Loucy (cell line): Measurements from ENCODE around the gene WFDC5.

ENCODE experiments used
- H2AFZ ChIP-seq: fragments of 200-600 bp; sonication (generic); 2 replicates; pipeline ENCODE4 v1.6.0; 2016; ENCODE audit warnings: antibody characterized with exemption, mild to moderate bottlenecking, low read length, moderate library complexity
- H3F3A ChIP-seq: fragments of 200-600 bp; 2 replicates; pipeline ENCODE4 v1.6.0; 2016; ENCODE audit warnings: antibody characterized with exemption, low read depth, mild to moderate bottlenecking
- H3K27me3 ChIP-seq: fragments of 200-600 bp; sonication (generic); 2 replicates; pipeline ENCODE4 v1.6.1; 2014; ENCODE audit warnings: low read length, mild to moderate bottlenecking; ENCODE audit not compliant: insufficient read depth, poor library complexity, severe bottlenecking
- H3K36me3 ChIP-seq: fragments of 200-600 bp; sonication (generic); 2 replicates; pipeline ENCODE4 v1.6.1; 2016; ENCODE audit warnings: low read length; ENCODE audit not compliant: insufficient read depth
- H3K4me1 ChIP-seq: fragments of 200-600 bp; sonication (generic); 2 replicates; pipeline ENCODE4 v1.5.1; 2014; ENCODE audit warnings: low read length, mild to moderate bottlenecking; ENCODE audit not compliant: insufficient read depth, poor library complexity, severe bottlenecking
- H3K4me2 ChIP-seq: fragments of 200-600 bp; sonication (generic); 2 replicates; pipeline ENCODE4 v1.6.0; 2014; ENCODE audit warnings: antibody characterized with exemption, low read length, low read depth, mild to moderate bottlenecking; ENCODE audit not compliant: poor library complexity, severe bottlenecking
- H3K4me3 ChIP-seq: fragments of 200-600 bp; sonication (generic); 2 replicates; pipeline ENCODE4 v1.5.1; 2014; ENCODE audit warnings: low read length, mild to moderate bottlenecking, mixed read lengths; ENCODE audit not compliant: poor library complexity, severe bottlenecking
- H3K79me2 ChIP-seq: fragments of 200-600 bp; sonication (generic); 2 replicates; pipeline ENCODE4 v1.6.1; 2014; ENCODE audit warnings: low read length; ENCODE audit not compliant: insufficient read depth
- H3K9ac ChIP-seq: fragments of 200-600 bp; sonication (generic); 2 replicates; pipeline ENCODE4 v1.6.0; 2014; ENCODE audit warnings: mild to moderate bottlenecking, low read depth, low read length, moderate library complexity; ENCODE audit not compliant: poor library complexity, severe bottlenecking
- H3K9me2 ChIP-seq: fragments of 200-600 bp; sonication (generic); replicated peaks from 2 replicates; pipeline ENCODE4 v1.6.1; 2016; ENCODE audit warnings: low read depth, low read length, mixed read lengths
- H3K9me3 ChIP-seq: fragments of 200-600 bp; sonication (generic); 2 replicates; pipeline ENCODE4 v1.6.1; 2014; ENCODE audit warnings: mild to moderate bottlenecking, antibody characterized with exemption, low read length, low read depth; ENCODE audit not compliant: insufficient read depth
- H4K20me1 ChIP-seq: fragments of 200-600 bp; sonication (generic); 2 replicates; pipeline ENCODE4 v1.6.0; 2014; ENCODE audit warnings: antibody characterized with exemption, low read length, mild to moderate bottlenecking; ENCODE audit not compliant: insufficient read depth, poor library complexity, severe bottlenecking
- EZH2phosphoT487 ChIP-seq: fragments of 200-600 bp; IDR thresholded peaks from 2 replicates; pipeline ENCODE4 v1.6.1; 2018; ENCODE audit warnings: antibody characterized with exemption, mild to moderate bottlenecking, moderate library complexity, borderline replicate concordance
- TF ChIP-seq, protein P1 (sequence below): fragments of 200-600 bp; sonication (generic); conservative IDR thresholded peaks from 2 replicates; pipeline ENCODE4 v1.5.1; 2014; ENCODE audit warnings: mild to moderate bottlenecking, antibody characterized with exemption, low read length

WFDC5 gene

DNA sequence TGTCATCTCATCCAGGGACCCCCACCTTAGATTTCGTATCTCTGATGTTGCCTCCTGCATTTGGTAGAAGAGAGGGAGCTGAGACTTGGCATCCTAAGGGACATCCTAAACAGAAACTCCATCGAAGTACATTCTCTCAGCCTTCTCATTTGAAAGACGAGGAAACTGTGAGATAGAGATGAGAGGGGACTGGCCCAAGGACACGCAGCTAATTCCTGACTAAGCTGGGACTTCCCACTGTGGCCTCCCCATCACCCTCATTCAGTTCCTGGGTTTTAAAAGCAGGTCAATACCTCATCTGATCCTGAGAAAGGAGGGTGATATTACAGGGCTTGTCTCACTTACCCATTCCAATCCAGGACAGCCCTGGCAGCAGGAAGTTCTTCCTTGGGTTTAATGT, 855 bp upstream of the WFDC5 start:
- Histone ChIP-seq H2AFZ (no peak overlapping the region), H3K9ac (no peak overlapping the region), H3K36me3 (no peaks in the 10 kb centered on the region), H3K4me3 (no peak overlapping the region), H3K27me3 (no peaks in the 10 kb centered on the region), H3K9me2 (no peaks in the 10 kb centered on the region), H3K9me3 (no peaks in the 10 kb centered on the region), H3K79me2 (no peaks in the 10 kb centered on the region), H3K4me2 (no peak overlapping the region), H3K4me1 (no peaks in the 10 kb centered on the region), H3F3A (no peaks in the 10 kb centered on the region), H4K20me1 (no peaks in the 10 kb centered on the region)
- TF ChIP-seq EZH2phosphoT487 = no peak
- TF ChIP-seq, protein P1, sequence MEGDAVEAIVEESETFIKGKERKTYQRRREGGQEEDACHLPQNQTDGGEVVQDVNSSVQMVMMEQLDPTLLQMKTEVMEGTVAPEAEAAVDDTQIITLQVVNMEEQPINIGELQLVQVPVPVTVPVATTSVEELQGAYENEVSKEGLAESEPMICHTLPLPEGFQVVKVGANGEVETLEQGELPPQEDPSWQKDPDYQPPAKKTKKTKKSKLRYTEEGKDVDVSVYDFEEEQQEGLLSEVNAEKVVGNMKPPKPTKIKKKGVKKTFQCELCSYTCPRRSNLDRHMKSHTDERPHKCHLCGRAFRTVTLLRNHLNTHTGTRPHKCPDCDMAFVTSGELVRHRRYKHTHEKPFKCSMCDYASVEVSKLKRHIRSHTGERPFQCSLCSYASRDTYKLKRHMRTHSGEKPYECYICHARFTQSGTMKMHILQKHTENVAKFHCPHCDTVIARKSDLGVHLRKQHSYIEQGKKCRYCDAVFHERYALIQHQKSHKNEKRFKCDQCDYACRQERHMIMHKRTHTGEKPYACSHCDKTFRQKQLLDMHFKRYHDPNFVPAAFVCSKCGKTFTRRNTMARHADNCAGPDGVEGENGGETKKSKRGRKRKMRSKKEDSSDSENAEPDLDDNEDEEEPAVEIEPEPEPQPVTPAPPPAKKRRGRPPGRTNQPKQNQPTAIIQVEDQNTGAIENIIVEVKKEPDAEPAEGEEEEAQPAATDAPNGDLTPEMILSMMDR = no peak

DNA sequence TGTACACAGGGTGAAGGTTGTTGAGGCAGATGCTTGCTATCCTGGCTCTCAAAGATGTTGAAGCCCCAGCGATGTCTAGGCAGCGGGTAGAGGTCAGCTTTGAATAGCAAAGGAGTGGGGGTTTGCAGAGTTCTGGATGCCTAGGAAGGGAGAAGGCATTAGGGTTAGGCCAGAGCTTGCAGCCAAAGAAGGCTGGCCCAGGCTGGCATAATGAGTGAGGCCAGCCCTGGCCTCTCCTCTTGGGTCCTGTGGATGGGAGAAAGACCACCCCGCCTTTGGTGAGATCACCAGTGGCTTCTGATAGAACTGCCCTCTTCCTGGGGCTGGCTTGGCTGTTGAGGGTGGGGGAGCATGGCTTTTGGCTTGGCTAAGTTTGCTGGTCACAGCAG, 406 bp upstream of the WFDC5 start:
- peak overlapping the region; percentile 35 for H3K4me2 ChIP-seq
- no peak overlapping the region for H3K4me3 ChIP-seq
- H3K9me2 ChIP-seq = no peaks in the 10 kb centered on the region
- H3K4me1 ChIP-seq = no peaks in the 10 kb centered on the region
- no peaks in the 10 kb centered on the region for H3K27me3 ChIP-seq
- TF ChIP-seq EZH2phosphoT487 = no peak
- TF ChIP-seq, protein P1 = no peak
- H3K9me3 ChIP-seq = no peaks in the 10 kb centered on the region
- H3K36me3 ChIP-seq = no peaks in the 10 kb centered on the region
- no peaks in the 10 kb centered on the region for H3F3A ChIP-seq
- H2AFZ ChIP-seq = peak overlapping the region; percentile 72; the same call in 1 of the 2 replicates
- H4K20me1 ChIP-seq = no peaks in the 10 kb centered on the region
- H3K9ac ChIP-seq = no peak overlapping the region
- no peaks in the 10 kb centered on the region for H3K79me2 ChIP-seq

DNA sequence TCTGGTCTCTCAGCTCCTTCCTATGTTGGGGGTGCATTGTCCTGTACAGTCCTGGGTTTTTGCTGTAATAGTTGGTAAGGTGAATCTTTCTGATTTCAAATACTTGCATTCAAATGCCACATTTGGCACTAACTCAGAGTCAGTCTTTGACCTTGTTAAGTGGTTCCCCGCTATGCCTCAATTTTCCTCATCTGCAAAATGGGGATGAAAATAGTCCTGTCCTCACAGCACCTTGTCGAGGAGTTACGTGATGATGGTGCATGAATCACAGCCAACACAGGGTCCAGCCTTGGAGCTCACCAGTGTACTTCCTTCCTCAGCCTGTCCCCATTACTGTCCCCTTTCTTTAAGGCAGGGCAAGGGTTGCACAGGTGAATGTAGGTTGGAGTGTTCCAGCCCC, 1.1 kb downstream of the WFDC5 start:
- Histone ChIP-seq H3K36me3 (no peaks in the 10 kb centered on the region), H3F3A (no peaks in the 10 kb centered on the region), H3K9me3 (no peaks in the 10 kb centered on the region), H4K20me1 (no peaks in the 10 kb centered on the region), H3K9ac (no peak overlapping the region), H3K4me2 (no peak overlapping the region), H2AFZ (no peak overlapping the region), H3K27me3 (no peaks in the 10 kb centered on the region), H3K4me3 (no peak overlapping the region), H3K79me2 (no peaks in the 10 kb centered on the region), H3K9me2 (no peaks in the 10 kb centered on the region), H3K4me1 (no peaks in the 10 kb centered on the region)
- no peak for TF ChIP-seq EZH2phosphoT487
- TF ChIP-seq, protein P1 = no peak
